Measurements from ENCODE around the gene WASL. TPM values are rescaled to one million over a fixed set of nuclear protein-coding genes. Genes with fewer than 3 reads are reported as not detected.

Gene WASL
- total RNA-seq, 1 experiment from 2014 or later: 39.3 TPM

- Histone ChIP-seq H2BK20ac (ENCODE audit: low read depth, low read length, poor library complexity, severe bottlenecking) (no peak overlapping the region), H3K23ac (ENCODE audit: insufficient read length, low read depth, low read length) (no peak overlapping the region), H2AFZ (ENCODE audit: low read length) (no peak overlapping the region), H3K27ac (ENCODE audit: insufficient read length, low read depth, low read length) (no peak overlapping the region), H2BK15ac (ENCODE audit: low read depth, low read length) (no peak overlapping the region), H4K8ac (replicated peaks; ENCODE audit: insufficient read length, low read depth, low read length) (no peak overlapping the region), H4K91ac (ENCODE audit: insufficient read length, low read depth, low read length) (no peak overlapping the region), H3K56ac (ENCODE audit: insufficient read length, low read depth, low read length) (no peak overlapping the region), H2BK12ac (ENCODE audit: insufficient read length, low read depth, low read length) (no peak overlapping the region), H3K9me3 (ENCODE audit: control insufficient read depth, low read depth, low read length) (no peaks in the 10 kb centered on the region), H3K23me2 (ENCODE audit: insufficient read length, low read depth, low read length, poor library complexity, severe bottlenecking) (no peaks in the 10 kb centered on the region), H3T11ph (ENCODE audit: low read length) (no peak overlapping the region), H2AK5ac (ENCODE audit: insufficient read length, low read length) (no peak overlapping the region), H3K27me3 (ENCODE audit: insufficient read depth, low read length) (no peaks in the 10 kb centered on the region), H3K18ac (ENCODE audit: insufficient read length, low read depth, low read length) (no peak overlapping the region), H4K5ac (ENCODE audit: insufficient read length, low read depth, low read length) (no peak overlapping the region), H2BK120ac (ENCODE audit: low read depth, low read length, poor library complexity, severe bottlenecking) (no peak overlapping the region), H3K4ac (ENCODE audit: low read depth, low read length) (no peak overlapping the region), H3K79me2 (ENCODE audit: insufficient read depth, low read length) (no peaks in the 10 kb centered on the region), H4K20me1 (ENCODE audit: control insufficient read depth, insufficient read depth, insufficient read length) (no peaks in the 10 kb centered on the region), H3K14ac (ENCODE audit: insufficient read depth, low read length) (no peak overlapping the region), H3K4me2 (ENCODE audit: insufficient read depth, insufficient read length, low read length) (no peak overlapping the region), H3K79me1 (ENCODE audit: insufficient read depth, low read depth, low read length, poor library complexity, severe bottlenecking) (no peaks in the 10 kb centered on the region), H3K4me1 (ENCODE audit: insufficient read depth, low read length) (0 out of 2 replicates have a peak, but pooled peaks cover 3% of the 10 kb centered on the region), H3K9ac (ENCODE audit: extremely low read depth, insufficient read length, low read length) (no peak overlapping the region), H2BK5ac (ENCODE audit: insufficient read length, low read length) (no peak overlapping the region)
- H3K27me3 Mint-ChIP-seq (ENCODE audit: low read depth): no peaks in the 10 kb centered on the region; the same call in 1 of the 2 replicates
- WGBS (ENCODE audit: extremely low coverage, insufficient read length, low lambda C conversion rate): no CpG with 5 or more reads among the region's 5 CpGs
- H3K9me3 Mint-ChIP-seq: no peaks in the 10 kb centered on the region; a peak in 1 of 5 replicates
- H3K4me1 Mint-ChIP-seq: peaks cover 13 to 15% of the 10 kb centered on the region in 2 experiments
- no peak for DNase-seq
- peak overlapping the region in 1 of 3 experiments; percentile 82; a peak in 2 of 7 replicates for H3K27ac Mint-ChIP-seq
- H3K4me3 Mint-ChIP-seq: no peak overlapping the region
- H3K36me3 Mint-ChIP-seq (ENCODE audit: insufficient read depth in 1 of 3, low read depth in 3 of 3): no peaks in the 10 kb centered on the region
- TF ChIP-seq CTCF (conservative IDR thresholded peaks at IDR 0.05): no peak
Measured at GRCh38 chr7:123673137-123673732, 75.6 kb downstream of the WASL start.
